ENCODE data around the gene TFB2M.

Gene TFB2M

GRCh38 chr1:246513041-246513440 is 53.0 kb downstream of the TFB2M start:
- no peak for DNase-seq (ENCODE audit: low read depth)

- DNase-seq (ENCODE audit: low read depth), result no peak
These were observed 53.4 kb downstream of the TFB2M start for GRCh38 chr1:246512635-246513034.

DNA sequence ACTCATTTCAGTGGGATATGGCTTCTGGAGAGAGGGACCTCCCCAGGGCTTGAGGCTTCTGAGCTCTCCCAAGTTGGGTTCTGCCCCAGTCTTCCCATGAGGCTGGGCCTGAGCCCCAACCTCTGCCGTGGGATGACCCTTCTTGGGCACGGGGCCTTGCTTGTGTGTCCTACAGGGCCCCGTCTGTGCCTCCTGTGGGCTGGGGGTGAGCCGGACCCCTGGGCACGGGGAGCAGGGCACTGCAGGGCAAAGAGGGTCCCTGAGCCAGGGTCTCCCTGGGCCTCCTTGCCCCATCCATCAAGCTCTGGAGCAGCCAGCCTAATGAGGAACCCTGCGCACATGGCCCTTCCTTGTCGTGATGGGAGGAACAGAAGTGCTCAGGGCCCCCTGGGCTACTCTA is 53.8 kb downstream of the TFB2M start:
- DNase-seq (ENCODE audit: low read depth), result no peak

GRCh38 chr1:246511203-246511602 is 54.9 kb downstream of the TFB2M start:
- DNase-seq (ENCODE audit: low read depth), result no peak

- DNase-seq (ENCODE audit: low read depth), result no peak
These were observed 55.7 kb downstream of the TFB2M start for GRCh38 chr1:246510147-246511030.

DNA sequence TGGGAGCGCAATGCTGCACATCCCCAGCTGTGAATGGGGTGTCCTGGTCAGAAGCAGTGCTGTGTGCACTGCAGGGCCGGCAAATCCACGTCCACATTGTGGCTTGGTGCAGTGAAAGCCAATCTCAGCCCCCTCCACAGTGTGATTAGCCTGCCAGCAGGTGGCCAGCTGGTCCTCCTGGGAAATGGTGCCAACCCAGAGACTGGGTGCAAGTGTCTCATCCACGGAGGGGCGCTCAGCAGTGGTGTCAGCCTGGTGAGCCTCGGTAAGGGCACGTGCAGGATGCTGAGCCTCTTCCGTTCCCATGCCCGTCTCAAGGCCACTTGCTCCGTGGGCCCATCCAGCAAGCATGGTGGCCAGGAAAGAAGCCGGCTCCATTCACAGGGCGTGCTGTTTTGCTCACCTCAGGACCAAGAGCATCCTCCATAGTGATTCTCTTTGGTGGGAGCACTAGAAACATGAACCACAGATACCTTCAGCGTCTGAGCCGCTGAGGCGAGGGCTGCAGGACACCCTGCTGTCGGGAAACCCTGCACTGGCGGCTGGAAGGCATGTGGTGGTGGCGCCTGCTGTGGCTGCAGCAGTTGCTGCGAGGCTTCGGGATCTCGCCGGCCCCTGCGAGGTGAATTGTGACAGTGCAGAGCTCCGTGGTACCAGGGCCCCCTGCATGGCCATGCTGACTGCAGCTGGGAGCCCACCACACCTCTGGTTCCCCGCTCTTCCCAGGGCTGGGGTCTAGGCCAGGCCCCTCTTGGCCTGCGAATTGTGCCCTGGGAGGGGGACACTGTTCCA is 57.0 kb downstream of the TFB2M start:
- no peak for DNase-seq (ENCODE audit: low read depth)

- peak; percentile 50 for DNase-seq (ENCODE audit: low read depth)
These were observed 59.2 kb downstream of the TFB2M start, which contains the start of gene SMYD3 for GRCh38 chr1:246506674-246507481. SMYD3 (minus strand) TSS chr1:246507279.

- DNase-seq (ENCODE audit: low read depth), result no peak
These were observed 59.7 kb downstream of the TFB2M start for GRCh38 chr1:246506367-246506673.

GRCh38 chr1:246503341-246503740 is 62.7 kb downstream of the TFB2M start:
- DNase-seq (ENCODE audit: low read depth), result no peak

GRCh38 chr1:246497331-246497915 is 68.6 kb downstream of the TFB2M start:
- DNase-seq (ENCODE audit: low read depth), result peak; percentile 73

GRCh38 chr1:246492611-246493245 is 73.3 kb downstream of the TFB2M start:
- DNase-seq (ENCODE audit: low read depth), result peak; percentile 62

DNA sequence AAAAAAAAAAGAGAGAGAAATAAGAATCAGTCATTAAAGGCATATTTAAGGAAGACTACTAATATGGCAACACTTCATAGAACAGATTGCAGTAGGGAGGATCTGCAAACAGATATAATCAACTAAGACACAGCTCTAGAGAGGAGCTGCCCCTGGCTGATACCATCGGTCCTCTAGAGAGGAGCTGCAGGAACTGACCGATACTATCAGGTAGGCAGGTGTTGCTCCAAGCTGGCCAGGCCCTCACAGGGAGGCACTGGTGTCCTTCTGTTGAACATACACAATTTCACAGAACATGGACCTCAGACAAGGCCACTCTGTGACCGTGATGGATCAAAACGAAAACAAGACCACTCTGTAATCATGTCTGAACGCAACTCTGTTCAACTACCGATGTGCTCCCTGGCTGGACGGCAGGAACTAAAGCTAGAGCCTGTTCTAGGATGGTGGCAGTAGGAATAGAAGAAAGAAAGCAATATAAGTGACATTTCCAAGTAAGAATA is 74.5 kb downstream of the TFB2M start:
- DNase-seq (ENCODE audit: low read depth), result no peak

Data from fibroblast of the conjunctiva (primary cell).